ES-I3 (cell line): ENCODE results near the gene PRTFDC1.
A peak's percentile ranks its signal among the peaks of the same experiment; 100 is the strongest.

Experiments used
- H3K36me3 ChIP-seq: 2 replicates; pipeline ENCODE4 v1.6.1; 2013; ENCODE audit warnings: mild to moderate bottlenecking, low read length, control low read depth, moderate library complexity; ENCODE audit not compliant: insufficient read depth
- H3K4me1 ChIP-seq: 2 replicates; pipeline ENCODE4 v1.6.1; 2013; ENCODE audit warnings: mild to moderate bottlenecking, control low read depth, low read length; ENCODE audit not compliant: insufficient read depth
- H3K9ac ChIP-seq: 2 replicates; pipeline ENCODE4 v1.6.1; 2013; ENCODE audit warnings: low read depth, mild to moderate bottlenecking, low read length, moderate library complexity
- H3K9me3 ChIP-seq: 2 replicates; pipeline ENCODE4 v1.6.1; 2013; ENCODE audit warnings: mild to moderate bottlenecking, low read length, moderate library complexity; ENCODE audit not compliant: control insufficient read depth, insufficient read depth

Gene PRTFDC1

DNA sequence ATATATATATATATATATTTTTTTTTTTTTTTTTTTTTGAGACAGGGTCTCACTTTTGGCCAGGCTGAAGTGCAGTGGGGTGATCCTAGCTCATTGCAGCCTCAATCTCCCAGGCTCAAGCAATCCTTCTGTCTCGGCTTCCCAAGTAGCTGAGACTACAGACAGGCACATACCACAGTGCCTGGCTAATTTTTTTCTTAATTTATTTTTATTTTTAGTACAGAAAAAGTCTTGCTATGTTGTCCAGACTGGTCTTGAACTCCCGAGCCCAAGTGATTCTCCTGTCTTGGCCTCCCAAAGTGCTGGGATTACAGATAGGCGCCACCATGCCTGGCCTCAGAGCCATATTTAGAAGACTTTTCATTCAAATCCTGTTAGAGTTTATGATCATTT lies 79.6 kb downstream of the PRTFDC1 start:
- Histone ChIP-seq H3K36me3 (no peaks in the 10 kb centered on the region), H3K4me1 (peaks cover 10% of the 10 kb centered on the region), H3K9me3 (no peaks in the 10 kb centered on the region), H3K9ac (no peak overlapping the region)

DNA sequence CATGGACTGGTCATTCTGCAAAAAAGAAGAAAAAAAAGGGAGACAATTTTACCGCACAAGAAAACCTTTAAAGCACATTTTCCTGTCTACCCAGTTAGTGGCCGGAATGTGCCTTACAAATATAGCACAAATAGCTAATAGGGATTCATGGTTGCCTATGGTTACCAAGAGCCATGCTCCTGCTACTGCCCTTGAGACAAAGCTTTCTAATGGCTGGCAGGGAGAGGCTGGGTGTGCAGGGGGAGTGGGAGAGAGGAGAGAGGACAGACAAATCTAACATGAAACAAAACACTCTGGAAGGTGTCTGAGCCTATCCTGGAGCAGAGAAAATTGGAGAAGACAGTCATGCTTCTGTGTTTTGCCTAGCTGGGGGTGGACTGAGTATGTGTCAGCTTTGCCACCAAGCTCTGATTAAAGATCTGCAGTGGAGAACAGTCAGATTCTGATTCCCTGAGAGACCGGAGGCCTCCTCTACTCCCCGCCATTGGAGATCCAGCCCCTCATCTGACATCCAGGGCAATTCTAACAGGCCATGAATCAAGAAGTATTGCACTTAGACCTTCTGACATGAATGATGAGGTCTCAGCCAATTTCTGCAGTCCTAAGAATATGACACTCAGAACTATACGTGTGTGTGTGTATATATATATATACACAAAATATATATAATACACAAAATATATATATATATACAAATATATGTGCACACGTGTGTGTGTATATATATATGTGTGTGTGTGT lies 80.2 kb downstream of the PRTFDC1 start:
- Histone ChIP-seq H3K9ac (no peak overlapping the region), H3K36me3 (no peaks in the 10 kb centered on the region), H3K4me1 (peaks cover 14% of the 10 kb centered on the region), H3K9me3 (no peaks in the 10 kb centered on the region)

GRCh38 chr10:24871011-24871935 lies 81.1 kb downstream of the PRTFDC1 start:
- Histone ChIP-seq H3K9ac (no peak overlapping the region), H3K9me3 (no peaks in the 10 kb centered on the region), H3K4me1 (peaks cover 22% of the 10 kb centered on the region), H3K36me3 (no peaks in the 10 kb centered on the region)

DNA sequence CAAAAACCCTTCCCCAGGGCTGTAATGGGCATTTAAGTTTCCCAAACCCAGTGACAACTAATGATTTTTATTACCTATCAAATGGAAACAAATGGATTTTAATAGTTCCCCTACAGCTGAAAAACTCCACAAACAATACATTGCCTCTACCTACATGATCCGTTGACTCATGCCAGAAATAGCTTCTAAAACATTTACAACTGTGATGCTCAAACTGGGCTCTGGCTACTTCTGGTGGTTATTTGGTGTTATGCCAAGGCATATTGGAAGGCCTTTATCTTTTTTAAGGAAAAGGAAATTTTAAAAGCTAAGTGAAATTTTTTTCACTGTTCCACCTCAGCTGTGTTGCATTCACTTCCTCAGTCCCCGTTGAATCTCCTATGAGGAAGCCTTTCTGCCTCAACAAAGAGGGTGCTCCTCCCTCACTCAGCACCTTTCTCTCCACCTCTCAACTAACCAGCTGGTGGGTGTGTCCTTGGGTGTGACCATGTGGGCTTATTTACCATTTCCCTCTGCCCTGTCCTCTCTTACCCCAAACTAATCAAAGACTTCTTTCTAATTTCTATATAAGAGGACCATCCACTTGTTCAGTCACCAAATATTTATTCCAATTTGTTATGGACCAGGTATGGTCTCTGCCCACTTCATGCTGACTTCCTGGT lies 82.9 kb downstream of the PRTFDC1 start:
- Histone ChIP-seq H3K36me3 (no peaks in the 10 kb centered on the region), H3K9me3 (no peaks in the 10 kb centered on the region), H3K4me1 (peaks cover 34% of the 10 kb centered on the region), H3K9ac (no peak overlapping the region)

GRCh38 chr10:24866604-24867583 lies 85.5 kb downstream of the PRTFDC1 start:
- H3K4me1 ChIP-seq = peaks cover 32% of the 10 kb centered on the region
- peak overlapping the region; percentile 22; the same call in 1 of the 2 replicates for H3K9ac ChIP-seq
- no peaks in the 10 kb centered on the region for H3K36me3 ChIP-seq
- peaks cover 4% of the 10 kb centered on the region; the same call in 1 of the 2 replicates for H3K9me3 ChIP-seq

DNA sequence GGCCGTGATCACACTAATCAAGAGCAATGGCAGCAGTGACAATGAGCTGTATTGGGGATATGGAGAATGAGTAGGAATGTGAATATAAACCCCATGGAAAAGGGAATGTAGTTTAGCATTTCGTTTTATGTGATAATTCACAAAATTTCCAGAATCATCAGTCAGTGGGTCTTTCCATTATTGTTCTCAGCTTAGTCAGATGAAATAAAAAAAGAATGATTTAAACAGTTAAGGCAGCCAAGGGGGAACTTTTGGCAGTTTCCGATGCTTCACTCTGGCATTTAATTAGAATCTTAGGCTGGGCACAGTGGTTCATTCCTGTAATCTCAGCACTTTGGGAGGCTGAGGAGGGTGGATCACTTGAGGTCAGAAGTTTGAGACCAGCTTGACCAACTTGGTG lies 86.6 kb downstream of the PRTFDC1 start:
- Histone ChIP-seq H3K4me1 (peaks cover 28% of the 10 kb centered on the region), H3K9ac (no peak overlapping the region), H3K36me3 (no peaks in the 10 kb centered on the region), H3K9me3 (peaks cover 4% of the 10 kb centered on the region; the same call in 1 of the 2 replicates)

DNA sequence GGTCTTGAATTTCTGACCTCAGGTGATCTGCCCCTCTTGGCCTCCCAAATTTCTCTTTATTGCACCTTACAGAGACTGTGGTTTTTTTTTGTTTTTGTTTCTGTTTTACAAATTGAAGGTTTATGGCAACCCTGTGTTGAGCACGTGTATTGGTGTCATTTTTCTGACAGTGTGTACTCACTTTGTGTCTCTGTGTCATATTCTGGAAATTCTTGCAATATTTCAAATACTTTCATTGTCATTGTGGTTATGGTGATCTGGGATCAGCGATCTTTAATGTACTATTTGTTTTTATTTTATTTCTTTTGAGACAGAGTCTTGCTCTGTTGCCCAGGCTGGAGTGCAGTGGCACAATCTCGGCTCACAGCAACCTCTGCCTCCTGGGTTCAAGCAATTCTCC lies 89.8 kb downstream of the PRTFDC1 start:
- Histone ChIP-seq H3K36me3 (no peaks in the 10 kb centered on the region), H3K9ac (no peak overlapping the region), H3K9me3 (peaks cover 4% of the 10 kb centered on the region; the same call in 1 of the 2 replicates), H3K4me1 (peaks cover 37% of the 10 kb centered on the region)

DNA sequence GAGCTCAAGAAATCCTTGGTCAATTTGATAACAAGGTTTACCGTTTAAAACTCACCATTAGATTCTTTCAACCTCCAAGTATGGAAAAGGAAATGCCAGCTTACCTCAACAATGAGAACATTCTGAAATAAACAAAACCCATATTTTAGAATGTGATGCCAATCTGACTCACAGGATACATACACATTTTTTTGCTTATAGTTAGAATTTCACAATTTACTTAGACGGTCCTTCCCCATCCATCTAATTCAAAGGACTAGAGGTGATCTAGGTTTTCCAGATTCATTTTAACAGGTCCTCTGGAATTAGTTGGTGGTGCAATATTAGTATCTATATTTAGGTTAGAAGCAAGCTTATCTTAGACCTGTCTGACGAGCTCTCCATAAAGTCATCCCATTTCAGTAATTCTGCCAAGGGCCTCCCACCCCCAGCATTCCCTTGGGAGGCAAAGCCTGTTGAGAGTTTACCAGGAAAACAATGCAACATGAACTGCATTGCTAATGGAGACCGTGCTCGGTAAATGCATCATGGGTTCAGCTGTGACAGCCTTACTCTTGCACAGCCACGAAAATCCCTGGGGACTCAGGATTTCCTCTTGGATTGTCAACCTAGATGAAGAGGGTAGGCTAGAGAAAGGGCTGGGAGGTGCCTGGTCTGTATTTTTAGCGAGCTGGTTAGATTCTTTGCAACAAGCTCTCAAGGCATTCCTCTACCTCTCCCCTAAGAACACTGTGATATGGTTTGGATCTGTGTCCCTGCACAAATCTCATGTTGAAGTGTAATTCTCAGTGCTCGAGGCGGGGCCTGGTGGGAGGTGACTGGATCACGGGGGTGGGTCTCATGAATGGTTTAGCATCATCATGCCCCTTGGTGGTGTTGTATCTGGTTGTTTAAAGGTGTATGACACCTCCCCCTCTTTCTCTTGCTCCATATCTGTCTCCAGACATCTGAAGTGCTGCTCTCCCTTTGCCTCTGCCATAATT lies 93.8 kb downstream of the PRTFDC1 start:
- H3K36me3 ChIP-seq = no peaks in the 10 kb centered on the region
- H3K9ac ChIP-seq = no peak overlapping the region
- H3K4me1 ChIP-seq = peaks cover 16% of the 10 kb centered on the region
- H3K9me3 ChIP-seq = peaks cover 4% of the 10 kb centered on the region; the same call in 1 of the 2 replicates

GRCh38 chr10:24857031-24857725 lies 95.2 kb downstream of the PRTFDC1 start:
- H3K9me3 ChIP-seq = no peaks in the 10 kb centered on the region
- H3K36me3 ChIP-seq = no peaks in the 10 kb centered on the region
- H3K4me1 ChIP-seq = peaks cover 16% of the 10 kb centered on the region
- no peak overlapping the region for H3K9ac ChIP-seq

DNA sequence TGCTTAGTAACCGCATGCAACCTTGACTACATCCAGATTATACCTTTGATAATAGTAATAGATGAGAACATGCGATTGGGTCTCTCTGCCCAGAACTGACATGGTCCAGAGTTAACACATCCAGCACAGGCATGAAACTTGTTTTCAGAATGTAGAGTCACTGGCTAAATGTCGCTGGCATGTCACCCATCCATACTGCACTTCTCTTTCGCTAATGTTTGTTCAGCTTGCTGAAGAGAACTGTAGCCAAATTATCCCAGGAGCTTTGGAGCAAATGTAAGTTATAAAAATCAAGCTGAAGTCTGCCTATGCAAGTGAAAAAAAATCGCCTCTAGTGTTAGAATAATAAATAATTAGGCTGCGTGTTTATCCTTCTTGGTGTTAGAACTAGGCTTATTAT lies 98.2 kb downstream of the PRTFDC1 start:
- H3K4me1 ChIP-seq = peaks cover 38% of the 10 kb centered on the region
- no peak overlapping the region for H3K9ac ChIP-seq
- H3K9me3 ChIP-seq = no peaks in the 10 kb centered on the region
- H3K36me3 ChIP-seq = no peaks in the 10 kb centered on the region

- Histone ChIP-seq H3K4me1 (peaks cover 37% of the 10 kb centered on the region), H3K9me3 (no peaks in the 10 kb centered on the region), H3K36me3 (no peaks in the 10 kb centered on the region), H3K9ac (no peak overlapping the region)
Measured at GRCh38 chr10:24853661-24854060, 98.7 kb downstream of the PRTFDC1 start.

DNA sequence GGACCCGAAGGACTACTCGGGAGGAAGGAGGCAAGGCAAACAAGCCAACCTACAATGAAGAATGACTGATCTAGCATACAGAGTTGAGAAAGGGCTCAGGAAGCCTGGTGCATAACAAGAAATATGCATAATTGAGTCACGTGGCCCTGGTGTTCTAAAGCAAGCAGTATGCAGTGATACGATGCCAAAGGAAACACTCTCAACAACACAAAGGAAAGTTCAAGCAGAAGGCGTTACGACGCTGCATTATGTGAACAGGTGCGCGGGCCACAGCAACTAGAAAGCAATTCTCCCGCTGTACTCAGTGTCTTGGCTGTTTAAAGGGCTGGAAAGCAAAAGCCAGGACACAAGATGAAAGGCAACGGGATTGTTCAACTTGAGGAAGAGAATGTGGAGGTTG lies 100.8 kb downstream of the PRTFDC1 start:
- H3K4me1 ChIP-seq = peaks cover 27% of the 10 kb centered on the region
- H3K36me3 ChIP-seq = no peaks in the 10 kb centered on the region
- no peak overlapping the region for H3K9ac ChIP-seq
- H3K9me3 ChIP-seq = no peaks in the 10 kb centered on the region
